ENCODE data around the gene PIGO. TPM values are rescaled to one million over a fixed set of nuclear protein-coding genes. Genes with fewer than 3 reads are reported as not detected.

The PIGO gene
- total RNA-seq, 1 experiment from 2014 or later = 19.1 TPM

Other genes with a start within 250 kb of the PIGO start
- not detected in 2 replicates for gene PHF24, start 138.3 kb downstream of the PIGO start, total RNA-seq (2014; rRNA removed; shearing (Covaris generic))
- gene DNAJB5, start 106.8 kb downstream of the PIGO start, total RNA-seq (2014; rRNA removed; shearing (Covaris generic)) = 14.8 and 19.7 TPM in 2 replicates
- gene VCP, start 24.0 kb downstream of the PIGO start, total RNA-seq (2014; rRNA removed; shearing (Covaris generic)) = 260 and 306 TPM in 2 replicates
- 28.2 and 32.6 TPM in 2 replicates for gene FANCG, start 16.6 kb downstream of the PIGO start, total RNA-seq (2014; rRNA removed; shearing (Covaris generic))
- gene STOML2, start 6.5 kb upstream of the PIGO start, total RNA-seq (2014; rRNA removed; shearing (Covaris generic)) = 136 and 152 TPM in 2 replicates
- 16.6 and 17.5 TPM in 2 replicates for gene ATOSB, start 19.3 kb upstream of the PIGO start, total RNA-seq (2014; rRNA removed; shearing (Covaris generic))
- gene UNC13B, start 65.4 kb upstream of the PIGO start, total RNA-seq (2014; rRNA removed; shearing (Covaris generic)) = 9.6 and 12.8 TPM in 2 replicates